ENCODE results near the gene COPS9.

COPS9 gene

GRCh38 chr2:240137596-240138253 is 1.6 kb upstream of the COPS9 start:
- no peak overlapping the region for H3K27ac ChIP-seq
- DNase-seq (ENCODE audit: low read depth, low spot score): no peak

DNA sequence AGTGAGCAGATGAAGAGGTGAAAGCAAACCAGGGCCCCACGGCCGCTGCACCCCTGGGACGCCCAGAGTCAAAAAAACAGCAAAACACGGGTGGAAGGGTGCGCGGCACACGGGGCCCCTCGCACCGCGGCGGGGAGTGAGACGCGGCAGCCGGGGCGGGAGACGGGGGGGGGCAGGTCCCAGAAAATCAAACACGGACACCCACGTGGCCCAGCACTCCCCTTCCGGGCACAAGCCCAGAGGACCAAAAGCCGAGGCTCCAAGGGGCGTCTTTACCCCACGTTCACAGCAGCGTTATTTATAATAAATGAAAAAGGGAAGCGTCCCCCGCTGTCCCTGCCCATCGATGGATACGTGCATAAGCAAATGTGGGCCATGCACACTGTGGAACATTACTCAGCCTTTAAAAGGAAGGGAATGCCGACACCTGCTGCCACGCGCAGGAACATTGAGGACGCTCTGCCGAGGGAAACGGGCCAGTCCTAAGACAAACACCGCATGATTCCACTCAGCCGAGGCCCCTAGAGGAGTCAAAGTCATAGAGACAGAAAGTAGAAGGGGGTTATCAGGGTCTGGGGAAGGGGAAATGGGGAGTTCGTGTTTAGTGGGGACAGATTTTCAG is 677 bp upstream of the COPS9 start:
- no peak for DNase-seq (ENCODE audit: low read depth, low spot score)
- peak overlapping the region; percentile 13 for H3K27ac ChIP-seq

DNA sequence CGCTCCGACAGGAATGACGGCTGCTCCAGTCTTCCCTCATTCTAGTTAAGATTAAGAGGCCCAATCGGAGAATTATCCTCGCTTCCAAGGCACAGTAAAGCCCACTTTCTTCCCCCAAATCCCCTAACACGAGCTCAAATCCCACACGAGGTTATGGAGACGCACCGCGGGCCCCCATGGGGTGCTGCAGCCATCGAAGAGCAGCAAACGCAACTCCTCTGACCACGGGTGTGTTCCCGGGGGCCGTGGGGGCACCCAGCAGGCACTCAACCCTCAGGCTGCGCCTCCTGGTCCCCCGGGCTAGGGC is 446 bp downstream of the COPS9 start:
- H3K27ac ChIP-seq: peak overlapping the region; percentile 13
- DNase-seq (ENCODE audit: low read depth, low spot score): no peak

GRCh38 chr2:240134956-240135520 is 1.1 kb downstream of the COPS9 start:
- DNase-seq (ENCODE audit: low read depth, low spot score): no peak
- H3K27ac ChIP-seq: no peak overlapping the region

DNA sequence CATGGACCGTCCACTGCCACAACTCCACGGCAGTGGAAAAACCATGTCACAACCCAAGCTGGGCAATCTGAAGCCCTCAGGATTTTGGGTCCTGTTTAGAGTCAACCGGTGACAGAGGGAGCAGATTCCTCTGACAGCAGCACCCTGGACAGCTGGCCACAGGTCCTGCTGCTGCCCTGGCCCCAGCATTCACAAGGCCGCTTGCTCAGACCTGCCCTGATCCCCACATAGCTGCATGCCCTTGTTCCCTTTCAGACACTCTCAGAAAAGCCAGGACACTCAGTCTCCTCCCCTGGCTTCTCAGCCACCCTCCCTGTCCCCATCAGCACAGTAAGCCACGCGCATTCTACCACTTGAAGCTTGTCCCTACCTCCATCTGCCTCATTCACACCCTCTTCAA is 1.6 kb downstream of the COPS9 start:
- no peak overlapping the region for H3K27ac ChIP-seq
- DNase-seq (ENCODE audit: low read depth, low spot score): no peak

- H3K27ac ChIP-seq: no peak overlapping the region
- DNase-seq (ENCODE audit: low read depth, low spot score): no peak
These were observed 2.7 kb downstream of the COPS9 start for GRCh38 chr2:240133401-240133800.

DNA sequence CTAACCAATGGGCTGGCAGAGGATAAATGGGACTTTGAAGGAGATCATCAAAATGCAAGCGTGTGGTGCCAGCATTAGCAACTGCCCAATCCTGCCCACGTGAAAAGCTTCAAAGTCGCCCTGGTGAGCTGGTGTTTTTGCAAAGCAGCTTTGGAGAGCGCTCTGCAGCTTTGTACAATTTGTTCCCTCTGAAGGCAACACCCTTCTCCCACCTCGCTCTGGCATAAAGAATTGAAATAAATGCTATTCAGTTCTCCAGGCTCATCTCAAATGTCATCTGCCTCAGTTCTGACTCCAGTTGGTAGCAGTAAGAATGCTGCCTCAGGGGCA is 3.5 kb downstream of the COPS9 start:
- H3K27ac ChIP-seq: no peak overlapping the region
- no peak for DNase-seq (ENCODE audit: low read depth, low spot score)

DNA sequence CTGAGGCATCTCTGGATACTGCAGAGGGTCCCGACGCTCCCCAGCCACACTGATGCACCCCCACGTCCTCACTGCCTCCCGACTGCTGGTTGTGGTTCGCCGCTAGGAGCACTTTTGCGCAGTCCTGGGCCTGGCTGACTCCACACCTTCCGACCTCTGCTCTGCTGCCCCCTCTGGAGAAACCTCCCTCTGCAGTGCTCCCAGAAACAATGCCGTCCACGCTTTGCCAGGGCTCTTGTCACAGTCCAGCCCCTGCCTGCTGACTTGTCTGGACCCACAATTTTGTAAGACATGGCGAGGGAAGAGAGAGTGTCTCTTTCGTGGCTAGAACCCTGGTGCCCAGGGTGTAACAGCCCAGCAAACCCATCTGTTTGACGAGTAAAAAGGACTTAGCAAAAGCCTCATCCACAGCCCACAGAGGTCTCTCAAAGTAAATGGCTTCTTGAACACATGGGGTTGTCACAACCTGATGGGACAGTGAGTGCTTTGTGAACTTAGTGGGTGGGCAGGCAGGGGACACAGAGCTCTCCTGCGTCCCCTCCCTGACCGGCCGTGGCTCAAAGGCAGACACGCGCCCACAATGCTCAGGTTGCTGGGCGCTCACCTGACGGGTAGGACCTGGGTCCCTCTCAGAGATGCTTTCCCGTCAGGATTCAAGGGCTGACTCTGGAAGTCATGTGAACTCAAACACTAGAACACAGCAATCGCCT is 4.0 kb downstream of the COPS9 start:
- DNase-seq (ENCODE audit: low read depth, low spot score): no peak
- no peak overlapping the region for H3K27ac ChIP-seq

DNA sequence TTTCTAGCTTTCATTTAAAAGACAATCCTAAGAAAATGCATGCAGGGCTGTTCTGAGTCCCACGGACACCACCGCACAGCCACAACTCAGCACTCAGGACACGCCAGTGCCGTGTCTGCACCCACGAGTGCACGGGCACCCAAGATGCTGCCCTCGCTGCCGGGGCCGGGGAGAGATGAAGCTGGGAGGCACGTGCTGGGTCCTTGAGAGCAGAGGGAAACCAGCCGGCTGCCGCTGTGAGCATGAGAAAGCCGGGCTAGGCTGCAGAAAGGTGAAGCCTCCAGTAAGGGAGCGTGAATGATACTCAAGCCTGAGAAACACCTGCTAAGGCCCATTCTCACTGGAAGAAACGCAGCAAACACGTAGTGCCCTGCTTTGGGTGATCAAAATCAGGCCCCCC is 4.8 kb downstream of the COPS9 start:
- H3K27ac ChIP-seq: no peak overlapping the region
- no peak for DNase-seq (ENCODE audit: low read depth, low spot score)

GRCh38 chr2:240130393-240131195 is 5.5 kb downstream of the COPS9 start:
- H3K27ac ChIP-seq: no peak overlapping the region
- no peak for DNase-seq (ENCODE audit: low read depth, low spot score)

DNA sequence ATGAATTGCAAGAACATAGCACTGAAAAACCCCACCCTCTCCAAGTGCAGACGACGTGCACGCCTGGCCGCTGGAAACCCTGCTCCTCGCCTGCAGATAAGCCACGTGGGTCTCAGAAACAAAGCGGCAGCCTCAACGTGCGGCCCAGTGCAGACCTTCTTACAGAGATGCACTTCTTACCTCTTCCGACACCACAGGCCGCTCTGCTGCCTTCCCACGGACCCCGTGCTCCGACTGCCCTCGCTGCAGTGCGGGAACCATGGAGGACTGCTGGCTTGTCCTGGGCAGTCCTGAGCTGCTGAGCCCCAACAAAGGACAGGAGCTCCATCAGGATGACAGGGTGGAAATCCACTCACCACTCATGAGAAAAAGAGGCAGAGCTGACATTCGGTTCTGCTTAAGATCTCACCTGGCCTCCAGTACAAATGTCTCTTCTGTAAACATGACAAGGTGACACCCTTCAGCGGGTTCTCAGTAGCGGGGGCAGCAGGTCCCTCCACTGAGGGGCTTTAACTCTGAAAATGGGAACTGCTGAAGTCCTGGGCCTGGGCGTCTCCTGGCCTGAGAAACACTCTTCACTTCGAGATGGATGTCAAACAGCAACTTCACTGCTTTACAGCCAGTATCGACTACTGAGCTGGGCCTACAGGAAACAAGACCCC is 6.2 kb downstream of the COPS9 start:
- no peak for DNase-seq (ENCODE audit: low read depth, low spot score)
- H3K27ac ChIP-seq: no peak overlapping the region

DNA sequence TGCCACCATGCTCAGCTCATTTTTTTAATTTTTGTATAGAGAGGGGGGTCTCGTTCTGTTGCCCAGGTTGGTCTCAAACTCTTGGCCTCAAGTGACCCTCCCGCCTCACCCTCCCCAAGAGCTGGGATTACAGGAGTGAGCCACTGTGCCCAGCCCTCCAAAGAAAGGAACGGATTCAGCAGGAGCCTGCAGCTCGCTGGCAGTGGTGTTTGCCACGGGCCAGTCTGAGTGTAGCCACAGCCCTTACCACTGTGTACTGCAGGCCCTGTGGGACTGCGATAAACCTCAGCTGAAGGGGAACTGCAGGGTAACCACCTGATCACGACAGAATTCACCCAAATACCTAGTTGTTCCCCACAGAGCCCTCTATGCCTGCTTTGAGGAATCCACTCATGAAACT is 6.8 kb downstream of the COPS9 start:
- no peak overlapping the region for H3K27ac ChIP-seq
- no peak for DNase-seq (ENCODE audit: low read depth, low spot score)

DNA sequence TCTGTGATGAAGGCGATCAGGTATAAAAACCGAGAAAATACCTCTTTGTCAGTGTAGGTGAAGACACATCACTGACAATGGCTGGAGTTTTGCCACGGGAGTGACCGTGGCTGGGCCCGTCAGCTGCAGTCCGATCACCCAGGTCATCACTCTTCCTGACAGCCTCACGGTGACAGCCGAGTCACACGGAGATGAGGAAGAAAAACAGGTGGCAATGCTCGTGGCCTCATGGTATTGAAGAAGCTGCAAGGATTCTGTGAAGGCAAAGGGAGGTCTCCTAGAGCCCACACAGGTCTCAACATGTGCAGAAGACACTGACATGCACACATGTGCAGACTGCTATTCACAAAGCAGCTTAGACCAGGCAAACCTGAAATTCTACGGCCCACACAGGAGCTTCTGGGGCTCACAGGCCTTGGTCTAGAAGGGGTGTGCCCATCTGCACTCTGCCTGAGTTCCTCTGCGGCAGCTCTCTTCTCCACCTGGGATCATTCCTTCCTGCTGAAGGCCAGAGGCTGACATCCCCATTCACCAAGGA is 7.4 kb downstream of the COPS9 start:
- H3K27ac ChIP-seq: no peak overlapping the region
- no peak for DNase-seq (ENCODE audit: low read depth, low spot score)

GRCh38 chr2:240127911-240128607 is 8.0 kb downstream of the COPS9 start:
- H3K27ac ChIP-seq: no peak overlapping the region
- no peak for DNase-seq (ENCODE audit: low read depth, low spot score)

GRCh38 chr2:240127191-240127750 is 8.8 kb downstream of the COPS9 start:
- no peak overlapping the region for H3K27ac ChIP-seq
- no peak for DNase-seq (ENCODE audit: low read depth, low spot score)

- no peak overlapping the region for H3K27ac ChIP-seq
- no peak for DNase-seq (ENCODE audit: low read depth, low spot score)
These were observed 9.4 kb downstream of the COPS9 start for GRCh38 chr2:240126731-240127130.

GRCh38 chr2:240125742-240126141 is 10.4 kb downstream of the COPS9 start:
- no peak for DNase-seq (ENCODE audit: low read depth, low spot score)
- no peak overlapping the region for H3K27ac ChIP-seq

DNA sequence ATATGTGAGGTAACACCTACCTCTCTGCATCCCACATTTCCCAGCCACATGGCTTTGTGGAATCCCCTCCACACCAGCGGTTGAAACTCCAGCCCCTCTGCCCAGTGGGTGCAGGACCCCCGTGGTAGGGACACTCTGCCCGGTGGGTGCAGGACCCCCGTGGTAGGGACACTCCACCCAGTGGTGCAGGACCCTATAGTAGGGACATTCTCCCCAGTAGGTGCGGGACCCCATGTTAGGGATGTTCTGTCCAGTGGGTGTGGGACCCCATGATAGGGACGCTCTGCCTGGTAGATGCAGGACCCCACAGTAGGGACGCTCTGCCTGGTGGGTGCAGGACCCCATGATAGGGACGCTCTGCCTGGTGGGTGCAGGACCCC is 11.5 kb downstream of the COPS9 start:
- no peak overlapping the region for H3K27ac ChIP-seq
- no peak for DNase-seq (ENCODE audit: low read depth, low spot score)
